Measurements from ENCODE around the gene PCSK5.

DNA sequence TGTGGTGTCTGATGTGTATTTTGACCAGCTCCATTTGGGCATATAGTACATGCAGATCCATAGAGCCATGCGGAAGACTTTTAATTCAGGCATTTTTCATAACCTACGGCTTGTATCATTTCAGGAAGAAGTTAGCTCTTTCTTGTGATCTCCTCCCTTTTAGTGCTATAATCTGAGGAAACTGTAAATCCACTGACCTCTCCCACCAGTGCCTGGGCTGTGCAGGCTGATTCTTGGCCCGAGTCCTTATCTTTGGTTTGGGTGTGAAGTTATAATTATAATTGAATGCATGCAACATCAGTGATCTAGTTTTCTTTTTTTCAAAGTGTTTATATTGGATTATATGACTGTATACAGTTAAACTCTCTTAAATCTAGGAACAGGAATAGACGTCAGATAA is 247.9 kb downstream of the PCSK5 start:
- TF ChIP-seq, protein P1, sequence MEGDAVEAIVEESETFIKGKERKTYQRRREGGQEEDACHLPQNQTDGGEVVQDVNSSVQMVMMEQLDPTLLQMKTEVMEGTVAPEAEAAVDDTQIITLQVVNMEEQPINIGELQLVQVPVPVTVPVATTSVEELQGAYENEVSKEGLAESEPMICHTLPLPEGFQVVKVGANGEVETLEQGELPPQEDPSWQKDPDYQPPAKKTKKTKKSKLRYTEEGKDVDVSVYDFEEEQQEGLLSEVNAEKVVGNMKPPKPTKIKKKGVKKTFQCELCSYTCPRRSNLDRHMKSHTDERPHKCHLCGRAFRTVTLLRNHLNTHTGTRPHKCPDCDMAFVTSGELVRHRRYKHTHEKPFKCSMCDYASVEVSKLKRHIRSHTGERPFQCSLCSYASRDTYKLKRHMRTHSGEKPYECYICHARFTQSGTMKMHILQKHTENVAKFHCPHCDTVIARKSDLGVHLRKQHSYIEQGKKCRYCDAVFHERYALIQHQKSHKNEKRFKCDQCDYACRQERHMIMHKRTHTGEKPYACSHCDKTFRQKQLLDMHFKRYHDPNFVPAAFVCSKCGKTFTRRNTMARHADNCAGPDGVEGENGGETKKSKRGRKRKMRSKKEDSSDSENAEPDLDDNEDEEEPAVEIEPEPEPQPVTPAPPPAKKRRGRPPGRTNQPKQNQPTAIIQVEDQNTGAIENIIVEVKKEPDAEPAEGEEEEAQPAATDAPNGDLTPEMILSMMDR (IDR thresholded peaks at IDR 0.05), result no peak
- no peak for TF ChIP-seq POLR2A (IDR thresholded peaks at IDR 0.05)
